ENCODE results near the gene ANO10.

ANO10 gene

GRCh38 chr3:43627360-43627759, 5.5 kb upstream of the ANO10 start:
- ChIA-PET CTCF (no interaction called here), POLR2A (no interaction called here)
- DNase-seq (ENCODE audit: extremely low spot score), result no peak
- TF ChIP-seq CTCF (IDR thresholded peaks at IDR 0.05; ENCODE audit: control extremely low read depth, extremely low read depth, low read depth, missing control alignments), result no peak

- no peak for DNase-seq (ENCODE audit: extremely low spot score)
- POLR2A ChIA-PET, result no interaction called here
- no peak for TF ChIP-seq CTCF (IDR thresholded peaks at IDR 0.05; ENCODE audit: control extremely low read depth, extremely low read depth, low read depth, missing control alignments)
- CTCF ChIA-PET, result no interaction called here
These were observed 3.0 kb upstream of the ANO10 start for GRCh38 chr3:43624619-43625305.

- ChIA-PET POLR2A (interaction anchor here (0.6 kb wide), 1 partner anchor 38 kb away, joined by 3 read pairs; no protein-coding TSS in a partner anchor), CTCF (interaction anchor here (0.7 to 1.2 kb wide), 2 partner anchors 17 to 27 kb away, joined by 3 read pairs; no protein-coding TSS in a partner anchor)
- no peak for DNase-seq (ENCODE audit: extremely low spot score)
- TF ChIP-seq CTCF (IDR thresholded peaks at IDR 0.05; ENCODE audit: control extremely low read depth, extremely low read depth, low read depth, missing control alignments), result no peak
These were observed 768 bp downstream of the ANO10 start for GRCh38 chr3:43620831-43621655.

GRCh38 chr3:43619588-43619987, 2.2 kb downstream of the ANO10 start:
- no peak for DNase-seq (ENCODE audit: extremely low spot score)
- ChIA-PET POLR2A (interaction anchor here (0.7 kb wide), 1 partner anchor 1602 kb away, joined by 5 read pairs; no protein-coding TSS in a partner anchor), CTCF (interaction anchor here (0.7 to 1.3 kb wide), 3 partner anchors 8 to 13 kb away, joined by 3 to 4 read pairs (median 3); no protein-coding TSS in a partner anchor)
- no peak for TF ChIP-seq CTCF (IDR thresholded peaks at IDR 0.05; ENCODE audit: control extremely low read depth, extremely low read depth, low read depth, missing control alignments)

- DNase-seq (ENCODE audit: extremely low spot score), result no peak
- POLR2A ChIA-PET, result no interaction called here
- CTCF ChIA-PET, result no interaction called here
- TF ChIP-seq CTCF (IDR thresholded peaks at IDR 0.05; ENCODE audit: control extremely low read depth, extremely low read depth, low read depth, missing control alignments), result no peak
These were observed 3.7 kb downstream of the ANO10 start for GRCh38 chr3:43618142-43618541.

GRCh38 chr3:43616034-43616433, 5.8 kb downstream of the ANO10 start:
- no peak for DNase-seq (ENCODE audit: extremely low spot score)
- no peak for TF ChIP-seq CTCF (IDR thresholded peaks at IDR 0.05; ENCODE audit: control extremely low read depth, extremely low read depth, low read depth, missing control alignments)
- ChIA-PET CTCF (no interaction called here), POLR2A (no interaction called here)
